K562 (cell line): ENCODE data around the gene STMP1. TPM values are rescaled to one million over a fixed set of nuclear protein-coding genes. Genes with fewer than 3 reads are reported as not detected.
A peak's percentile ranks its signal among the peaks of the same experiment; 100 is the strongest.

ENCODE experiments used
- BRF1 ChIP-seq: IDR thresholded peaks from 3 replicates; pipeline ENCODE4 v1.6.1; 2011; ENCODE audit warnings: borderline replicate concordance, mild to moderate bottlenecking; ENCODE audit not compliant: insufficient read length; ENCODE audit errors: extremely low read depth
- CBX2 ChIP-seq: fragments of 200-600 bp; sonication (generic); IDR thresholded peaks from one replicate; pipeline ENCODE4 v1.6.1; 2012; ENCODE audit warnings: mild to moderate bottlenecking, low read length, inconsistent platforms; ENCODE audit not compliant: insufficient read depth, poor library complexity, severe bottlenecking
- CREB1 ChIP-seq, 2 experiments: sonication (generic) in 1 of 2; formaldehyde crosslinking in 1 of 2; IDR thresholded peaks; 2 replicates each; pipeline versions ENCODE4 v1.6.1 to v1.8.0; 2012 to 2022; ENCODE audit warnings: inconsistent platforms in 1 of 2, mild to moderate bottlenecking in 1 of 2, missing genetic modification reagents in 1 of 2, moderate library complexity in 1 of 2
- EGR1 ChIP-seq: fragments of 450-650 bp; conservative IDR thresholded peaks from 2 replicates; pipeline ENCODE4 v1.6.1; 2017; ENCODE audit warnings: mild to moderate bottlenecking
- EP300 ChIP-seq: IDR thresholded peaks from 2 replicates; pipeline ENCODE4 v1.6.1; 2012; ENCODE audit warnings: low read length, improper control_type of control experiment
- ESRRB ChIP-seq: fragments of 250-450 bp; sonication (Bioruptor Pico); IDR thresholded peaks from 2 replicates; pipeline ENCODE4 v1.5.0; 2020; ENCODE audit warnings: mild to moderate bottlenecking, moderate library complexity, borderline replicate concordance
- GATAD2A ChIP-seq: fragments of 450-650 bp; IDR thresholded peaks from 2 replicates; pipeline ENCODE4 v1.6.1; 2017
- GTF2E2 ChIP-seq: fragments of 200-800 bp; sonication (Bioruptor generic); IDR thresholded peaks from 2 replicates; pipeline ENCODE4 v1.6.1; 2016; ENCODE audit warnings: missing genetic modification characterization, missing compliant biosample characterization
- HLTF ChIP-seq: fragments of 450-650 bp; IDR thresholded peaks from 2 replicates; pipeline ENCODE4 v1.6.1; 2016
- MCM7 ChIP-seq, 2 experiments: fragments of 450-650 bp; IDR thresholded peaks; 2 replicates each; pipeline ENCODE4 v1.6.1; 2016 to 2018
- MYC ChIP-seq, 2 experiments: fragments of 250-450 bp in 1 of 2; sonication (Bioruptor Pico) in 1 of 2; IDR thresholded peaks; 2 replicates each; pipeline versions ENCODE4 v1.5.1 to v1.6.1; 2012 to 2021; ENCODE audit warnings: low read depth in 2 of 2, borderline replicate concordance in 1 of 2, improper control_type of control experiment in 1 of 2, low read length in 1 of 2, mild to moderate bottlenecking in 1 of 2, moderate library complexity in 1 of 2
- NFATC3 ChIP-seq: fragments of 450-650 bp; IDR thresholded peaks from 2 replicates; pipeline ENCODE4 v1.6.1; 2017; ENCODE audit warnings: mild to moderate bottlenecking
- PHF21A ChIP-seq: fragments of 450-650 bp; IDR thresholded peaks from 2 replicates; pipeline ENCODE4 v1.6.1; 2017; ENCODE audit warnings: low read depth, borderline replicate concordance
- RBBP5 ChIP-seq: fragments of 200-600 bp; sonication (generic); IDR thresholded peaks from 2 replicates; pipeline ENCODE4 v1.6.1; 2012; ENCODE audit warnings: borderline replicate concordance, mild to moderate bottlenecking, low read length, control low read depth, inconsistent platforms; ENCODE audit not compliant: insufficient read depth, poor library complexity, severe bottlenecking
- SNIP1 ChIP-seq: fragments of 450-650 bp; IDR thresholded peaks from 2 replicates; pipeline ENCODE4 v1.7.1; 2017; ENCODE audit warnings: low read depth, mild to moderate bottlenecking
- SP1 ChIP-seq: sonication (generic); formaldehyde crosslinking; IDR thresholded peaks from 2 replicates; pipeline ENCODE4 v1.8.1; 2022; ENCODE audit warnings: mild to moderate bottlenecking, missing genetic modification reagents
- THRAP3 ChIP-seq: fragments of 450-650 bp; IDR thresholded peaks from 2 replicates; pipeline ENCODE4 v1.6.1; 2016; ENCODE audit warnings: mild to moderate bottlenecking, inconsistent platforms, borderline replicate concordance
- ZFX ChIP-seq: sonication (generic); formaldehyde crosslinking; IDR thresholded peaks from 2 replicates; pipeline ENCODE4 v1.8.0; 2022; ENCODE audit warnings: mild to moderate bottlenecking, missing genetic modification reagents, moderate library complexity
- polyA plus RNA-seq, 8 experiments: library from polyadenylated mRNA; depleted of rRNA in 4 of 8; stranded (reverse) in 5 of 8; unstranded in 3 of 8; fragments of >200 nt; fragmentation: Nextera tagmentation in 2 of 8; fragmentation: Illumina TruSeq in 1 of 8; extraction: Ambion mirVana in 2 of 8; extraction: Trizol in 1 of 8; gene quantifications; 2 replicates each; pipeline versions ENCODE4 v1.2.1 to v1.2.3, GENCODE V29; 2011 to 2014; ENCODE audit warnings: inconsistent platforms in 1 of 8, missing spikeins in 1 of 8
- total RNA-seq, 7 experiments: library from RNA; depleted of rRNA in 6 of 7; stranded (reverse); fragments of >200 nt in 6 of 7; fragmentation: Illumina TruSeq in 2 of 7; extraction: Trizol in 2 of 7; gene quantifications; 2 replicates each; pipeline versions ENCODE4 v1.2.1 to v1.2.3, GENCODE V29; 2011 to 2021; ENCODE audit warnings: low replicate concordance in 1 of 7
- TF ChIP-seq, protein P1 (sequence below), 2 experiments: fragments of 450-650 bp; IDR thresholded peaks; 2 replicates each; pipeline ENCODE4 v1.6.1; 2018; ENCODE audit warnings: mild to moderate bottlenecking in 2 of 2, low read depth in 1 of 2; ENCODE audit not compliant: partially characterized antibody in 2 of 2
- TF ChIP-seq, protein P2 (sequence below): sonication (generic); IDR thresholded peaks from 2 replicates; pipeline ENCODE4 v1.6.1; 2016
- TF ChIP-seq, protein P3 (sequence below): fragments of 450-650 bp; IDR thresholded peaks from 2 replicates; pipeline ENCODE4 v1.7.1; 2018; ENCODE audit warnings: mild to moderate bottlenecking, low read depth; ENCODE audit not compliant: partially characterized antibody

The STMP1 gene
- total and polyA plus RNA-seq, 9 of the 15 experiments (the other 6 are each of a cell fraction or from before 2014, with no cell fraction given), result 10.6 to 249 (median 56.8) TPM

DNA sequence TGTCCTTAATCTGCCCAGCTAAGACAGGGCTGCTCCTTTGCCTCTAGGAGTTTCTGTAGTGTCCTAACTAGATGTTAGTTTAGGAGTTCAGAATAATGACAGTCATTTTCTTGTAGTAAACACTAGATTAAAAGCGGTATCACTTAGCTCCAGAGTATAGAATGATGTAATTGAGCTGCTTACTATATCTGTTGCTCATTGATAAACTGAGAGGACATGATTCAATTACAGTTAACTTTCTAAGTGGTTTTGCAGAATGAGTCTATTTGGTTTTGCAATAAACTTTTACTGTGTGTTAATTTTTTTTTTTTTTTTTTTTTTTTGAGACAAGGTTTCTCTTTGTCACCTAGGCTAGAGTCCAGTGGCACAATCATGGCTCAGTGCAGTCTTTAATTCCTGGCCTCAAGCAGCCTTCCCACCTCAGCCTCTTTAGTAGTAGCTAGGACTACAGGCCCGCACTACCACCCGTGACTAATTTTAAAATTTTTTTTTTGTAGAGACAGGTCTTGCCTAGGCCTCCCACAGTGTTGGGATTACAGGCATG lies 1.8 kb downstream of the STMP1 start (continued):
- TF ChIP-seq, protein P1, sequence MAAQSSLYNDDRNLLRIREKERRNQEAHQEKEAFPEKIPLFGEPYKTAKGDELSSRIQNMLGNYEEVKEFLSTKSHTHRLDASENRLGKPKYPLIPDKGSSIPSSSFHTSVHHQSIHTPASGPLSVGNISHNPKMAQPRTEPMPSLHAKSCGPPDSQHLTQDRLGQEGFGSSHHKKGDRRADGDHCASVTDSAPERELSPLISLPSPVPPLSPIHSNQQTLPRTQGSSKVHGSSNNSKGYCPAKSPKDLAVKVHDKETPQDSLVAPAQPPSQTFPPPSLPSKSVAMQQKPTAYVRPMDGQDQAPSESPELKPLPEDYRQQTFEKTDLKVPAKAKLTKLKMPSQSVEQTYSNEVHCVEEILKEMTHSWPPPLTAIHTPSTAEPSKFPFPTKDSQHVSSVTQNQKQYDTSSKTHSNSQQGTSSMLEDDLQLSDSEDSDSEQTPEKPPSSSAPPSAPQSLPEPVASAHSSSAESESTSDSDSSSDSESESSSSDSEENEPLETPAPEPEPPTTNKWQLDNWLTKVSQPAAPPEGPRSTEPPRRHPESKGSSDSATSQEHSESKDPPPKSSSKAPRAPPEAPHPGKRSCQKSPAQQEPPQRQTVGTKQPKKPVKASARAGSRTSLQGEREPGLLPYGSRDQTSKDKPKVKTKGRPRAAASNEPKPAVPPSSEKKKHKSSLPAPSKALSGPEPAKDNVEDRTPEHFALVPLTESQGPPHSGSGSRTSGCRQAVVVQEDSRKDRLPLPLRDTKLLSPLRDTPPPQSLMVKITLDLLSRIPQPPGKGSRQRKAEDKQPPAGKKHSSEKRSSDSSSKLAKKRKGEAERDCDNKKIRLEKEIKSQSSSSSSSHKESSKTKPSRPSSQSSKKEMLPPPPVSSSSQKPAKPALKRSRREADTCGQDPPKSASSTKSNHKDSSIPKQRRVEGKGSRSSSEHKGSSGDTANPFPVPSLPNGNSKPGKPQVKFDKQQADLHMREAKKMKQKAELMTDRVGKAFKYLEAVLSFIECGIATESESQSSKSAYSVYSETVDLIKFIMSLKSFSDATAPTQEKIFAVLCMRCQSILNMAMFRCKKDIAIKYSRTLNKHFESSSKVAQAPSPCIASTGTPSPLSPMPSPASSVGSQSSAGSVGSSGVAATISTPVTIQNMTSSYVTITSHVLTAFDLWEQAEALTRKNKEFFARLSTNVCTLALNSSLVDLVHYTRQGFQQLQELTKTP (IDR thresholded peaks at IDR 0.05; ENCODE audit: low read depth in 1 of 2, partially characterized antibody in 2 of 2), result peak; percentile 50 to 92
- TF ChIP-seq MYC (IDR thresholded peaks at IDR 0.05; ENCODE audit: low read depth, low read length), result no peak
- no peak for TF ChIP-seq MYC (CRISPR knock-in tag; IDR thresholded peaks at IDR 0.05; ENCODE audit: borderline replicate concordance, low read depth)
- 0 out of 2 replicates have a peak, but pooled peaks have one; percentile 6 for TF ChIP-seq GATAD2A
- TF ChIP-seq ESRRB (CRISPR knock-in tag), result no peak
- no peak for TF ChIP-seq BRF1
- TF ChIP-seq GTF2E2 (tag), result no peak
- peak; percentile 70; the same call in 1 of the 2 replicates for TF ChIP-seq CREB1 (IDR thresholded peaks at IDR 0.05)
- TF ChIP-seq CREB1 (CRISPR knock-in tag; IDR thresholded peaks at IDR 0.05), result no peak
- TF ChIP-seq, protein P2, sequence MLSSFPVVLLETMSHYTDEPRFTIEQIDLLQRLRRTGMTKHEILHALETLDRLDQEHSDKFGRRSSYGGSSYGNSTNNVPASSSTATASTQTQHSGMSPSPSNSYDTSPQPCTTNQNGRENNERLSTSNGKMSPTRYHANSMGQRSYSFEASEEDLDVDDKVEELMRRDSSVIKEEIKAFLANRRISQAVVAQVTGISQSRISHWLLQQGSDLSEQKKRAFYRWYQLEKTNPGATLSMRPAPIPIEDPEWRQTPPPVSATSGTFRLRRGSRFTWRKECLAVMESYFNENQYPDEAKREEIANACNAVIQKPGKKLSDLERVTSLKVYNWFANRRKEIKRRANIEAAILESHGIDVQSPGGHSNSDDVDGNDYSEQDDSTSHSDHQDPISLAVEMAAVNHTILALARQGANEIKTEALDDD, result peak; percentile 99
- TF ChIP-seq HLTF, result no peak
- peak; percentile 98 for TF ChIP-seq EP300
- TF ChIP-seq CBX2, result no peak
- TF ChIP-seq NFATC3, result peak; percentile 68; the same call in 1 of the 2 replicates
- peak; percentile 51; the same call in 1 of the 2 replicates for TF ChIP-seq SP1 (CRISPR knock-in tag)
- TF ChIP-seq MCM7 (IDR thresholded peaks at IDR 0.05), result no peak
- TF ChIP-seq, protein P3, sequence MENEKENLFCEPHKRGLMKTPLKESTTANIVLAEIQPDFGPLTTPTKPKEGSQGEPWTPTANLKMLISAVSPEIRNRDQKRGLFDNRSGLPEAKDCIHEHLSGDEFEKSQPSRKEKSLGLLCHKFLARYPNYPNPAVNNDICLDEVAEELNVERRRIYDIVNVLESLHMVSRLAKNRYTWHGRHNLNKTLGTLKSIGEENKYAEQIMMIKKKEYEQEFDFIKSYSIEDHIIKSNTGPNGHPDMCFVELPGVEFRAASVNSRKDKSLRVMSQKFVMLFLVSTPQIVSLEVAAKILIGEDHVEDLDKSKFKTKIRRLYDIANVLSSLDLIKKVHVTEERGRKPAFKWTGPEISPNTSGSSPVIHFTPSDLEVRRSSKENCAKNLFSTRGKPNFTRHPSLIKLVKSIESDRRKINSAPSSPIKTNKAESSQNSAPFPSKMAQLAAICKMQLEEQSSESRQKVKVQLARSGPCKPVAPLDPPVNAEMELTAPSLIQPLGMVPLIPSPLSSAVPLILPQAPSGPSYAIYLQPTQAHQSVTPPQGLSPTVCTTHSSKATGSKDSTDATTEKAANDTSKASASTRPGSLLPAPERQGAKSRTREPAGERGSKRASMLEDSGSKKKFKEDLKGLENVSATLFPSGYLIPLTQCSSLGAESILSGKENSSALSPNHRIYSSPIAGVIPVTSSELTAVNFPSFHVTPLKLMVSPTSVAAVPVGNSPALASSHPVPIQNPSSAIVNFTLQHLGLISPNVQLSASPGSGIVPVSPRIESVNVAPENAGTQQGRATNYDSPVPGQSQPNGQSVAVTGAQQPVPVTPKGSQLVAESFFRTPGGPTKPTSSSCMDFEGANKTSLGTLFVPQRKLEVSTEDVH, result peak; percentile 47
- TF ChIP-seq EGR1, result no peak
- TF ChIP-seq ZFX (CRISPR knock-in tag), result peak; percentile 68
- TF ChIP-seq RBBP5, result no peak
- 0 out of 2 replicates have a peak, but pooled peaks have one; percentile 38 for TF ChIP-seq SNIP1
- TF ChIP-seq THRAP3, result no peak
- TF ChIP-seq PHF21A, result no peak
